Subcutaneous preadipocyte (primary cell): ENCODE data around the gene PIGT. TPM values are rescaled to one million over a fixed set of nuclear protein-coding genes. Genes with fewer than 3 reads are reported as not detected.

ENCODE experiments used
- small RNA-seq: library from RNA; depleted of rRNA; stranded (forward); fragments of <200 nt; gene quantifications from one replicate; pipeline ENCODE3, GENCODE V24; 2012
- total RNA-seq: library from RNA; depleted of rRNA; stranded (reverse); fragments of >200 nt; gene quantifications from 2 replicates; pipeline ENCODE4 v1.2.3, GENCODE V29; 2012

The PIGT gene
- 30.9 and 45.6 TPM in 2 replicates for total RNA-seq

DNA sequence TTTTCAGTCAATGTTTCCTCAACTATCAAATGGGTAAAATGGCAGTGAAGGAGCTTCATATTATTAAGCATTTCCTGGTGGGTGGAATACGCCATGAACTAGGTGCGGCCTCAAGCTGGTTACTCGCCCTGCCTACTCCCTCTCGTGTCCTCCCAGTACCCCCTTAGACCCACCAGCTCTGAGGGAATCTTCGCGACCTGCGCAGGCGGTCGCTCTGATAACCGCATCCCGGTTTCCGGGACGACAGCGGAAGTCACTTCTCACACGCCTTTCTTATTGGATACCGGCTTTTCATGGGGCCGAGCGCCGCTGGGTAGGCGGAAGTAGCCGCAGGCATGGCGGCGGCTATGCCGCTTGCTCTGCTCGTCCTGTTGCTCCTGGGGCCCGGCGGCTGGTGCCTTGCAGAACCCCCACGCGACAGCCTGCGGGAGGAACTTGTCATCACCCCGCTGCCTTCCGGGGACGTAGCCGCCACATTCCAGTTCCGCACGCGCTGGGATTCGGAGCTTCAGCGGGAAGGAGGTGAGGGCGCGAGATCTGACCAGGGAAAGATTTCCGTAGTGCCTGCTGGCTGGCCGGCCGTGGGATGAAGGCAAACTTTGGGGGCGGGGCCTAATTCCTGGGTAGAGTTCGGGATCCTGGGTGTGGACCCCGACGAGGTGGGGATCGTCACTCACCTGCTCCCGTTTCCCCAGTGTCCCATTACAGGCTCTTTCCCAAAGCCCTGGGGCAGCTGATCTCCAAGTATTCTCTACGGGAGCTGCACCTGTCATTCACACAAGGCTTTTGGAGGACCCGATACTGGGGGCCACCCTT is at the start of gene PIGT:
PIGT (plus strand) TSS at position 320 of the 816 bp plus-strand sequence; CDS start at position 336, 16 bp downstream.

GRCh38 chr20:45378191-45378590 is 37.8 kb upstream of the PIGT start, which contains the start of gene TP53TG5:
TP53TG5 (minus strand) TSS chr20:45378325; CDS start chr20:45378236, 89 bp downstream.

DNA sequence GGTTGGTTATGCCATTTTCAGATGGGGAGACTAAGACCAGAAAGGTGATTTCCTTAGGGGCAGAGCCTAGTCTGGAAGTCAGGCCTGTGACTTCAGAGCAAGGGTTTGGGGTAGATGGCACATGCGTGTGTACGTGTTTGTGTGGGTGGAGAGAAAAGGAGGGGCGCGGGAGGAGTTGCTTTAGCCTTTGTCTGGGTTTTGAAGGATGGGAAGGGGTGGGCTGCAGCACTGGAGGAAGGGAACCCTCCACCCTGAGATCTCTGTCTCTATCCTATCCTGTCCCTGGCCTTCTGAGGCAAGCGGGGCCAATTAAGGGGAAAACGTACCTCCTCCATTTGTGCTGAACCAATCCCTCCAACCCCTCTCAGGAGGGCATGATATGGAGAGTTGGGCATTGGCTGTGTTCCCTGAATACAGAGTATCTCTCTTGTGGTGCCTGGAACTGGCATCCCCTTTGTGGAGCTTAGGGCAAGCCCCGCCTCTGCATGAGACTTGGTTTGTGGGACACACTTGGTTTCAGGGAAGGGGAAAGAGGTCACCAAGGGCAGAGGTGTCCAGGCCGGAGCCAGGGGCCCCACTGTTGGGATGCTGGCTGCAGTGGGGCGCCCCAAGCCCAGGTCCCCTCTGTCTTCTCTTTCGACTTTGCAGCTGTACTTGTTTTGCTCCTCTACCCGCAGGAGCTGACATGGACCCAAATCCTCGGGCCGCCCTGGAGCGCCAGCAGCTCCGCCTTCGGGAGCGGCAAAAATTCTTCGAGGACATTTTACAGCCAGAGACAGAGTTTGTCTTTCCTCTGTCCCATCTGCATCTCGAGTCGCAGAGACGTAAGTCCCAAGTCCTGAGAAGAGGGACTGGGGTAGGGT is 7.9 kb upstream of the PIGT start, which contains the start of gene DBNDD2:
DBNDD2 (plus strand) TSS at position 507 of the 863 bp plus-strand sequence; CDS start at position 686, 179 bp downstream.

GRCh38 chr20:45469336-45470261 is 53.7 kb downstream of the PIGT start, which contains the start of gene WFDC2:
WFDC2 (plus strand) TSS chr20:45469753; CDS start chr20:45469782, 29 bp downstream.

Small RNA genes within 50 kb of the gene (small RNA-seq; reads per million reads assigned to genes)
- gene MIR6812 = not detected

Other genes starting within 250 kb of the PIGT start
- not detected in 2 replicates for gene PI3, start 241.2 kb upstream of the PIGT start, total RNA-seq
- not detected in 2 replicates for gene SEMG1, start 209.1 kb upstream of the PIGT start, total RNA-seq
- gene SEMG2, start 194.8 kb upstream of the PIGT start, total RNA-seq = not detected in 2 replicates
- gene SLPI, start 161.6 kb upstream of the PIGT start, total RNA-seq = not detected in 2 replicates
- not detected in 2 replicates for gene RBPJL, start 109.3 kb upstream of the PIGT start, total RNA-seq
- gene MATN4, start 107.8 kb upstream of the PIGT start, total RNA-seq = under 0.01 TPM in 1 of 2 replicates, not detected in the other
- 65.4 and 65.5 TPM in 2 replicates for gene SDC4, start 67.7 kb upstream of the PIGT start, total RNA-seq
- 18.0 and 19.5 TPM in 2 replicates for gene SYS1, start 53.0 kb upstream of the PIGT start, total RNA-seq
- not detected in 2 replicates for gene TP53TG5, start 37.8 kb upstream of the PIGT start, total RNA-seq
- gene DBNDD2, start 7.9 kb upstream of the PIGT start, total RNA-seq = 0.59 and 1.8 TPM in 2 replicates
- gene WFDC2, start 53.6 kb downstream of the PIGT start, total RNA-seq = not detected in 2 replicates
- not detected in 2 replicates for gene SPINT3, start 99.5 kb downstream of the PIGT start, total RNA-seq
- not detected in 2 replicates for gene WFDC6, start 123.3 kb downstream of the PIGT start, total RNA-seq
- not detected in 2 replicates for gene EPPIN, start 131.3 kb downstream of the PIGT start, total RNA-seq
- gene WFDC8, start 163.1 kb downstream of the PIGT start, total RNA-seq = not detected in 2 replicates
- gene WFDC10A, start 213.6 kb downstream of the PIGT start, total RNA-seq = 0.73 TPM in 1 of 2 replicates, not detected in the other
- gene WFDC9, start 215.1 kb downstream of the PIGT start, total RNA-seq = not detected in 2 replicates